Neuronal stem cell (in vitro differentiated cells): Measurements from ENCODE around the gene MEGF8.
A peak's percentile ranks its signal among the peaks of the same experiment; 100 is the strongest.

Source experiments
- DNase-seq: peaks from one replicate; pipeline ENCODE4 v3.0.0-alpha.2; 2013; ENCODE audit warnings: low spot score
- H2AFZ ChIP-seq: one replicate; pipeline ENCODE4 v1.6.1; 2013; ENCODE audit warnings: mild to moderate bottlenecking, low read length, inconsistent platforms
- H2AK5ac ChIP-seq: 2 replicates; pipeline ENCODE4 v1.6.1; 2013; ENCODE audit warnings: low read depth, mild to moderate bottlenecking, inconsistent platforms, low read length, moderate library complexity, mixed read lengths
- H2BK120ac ChIP-seq: 2 replicates; pipeline ENCODE4 v1.6.1; 2013; ENCODE audit warnings: low read depth, mild to moderate bottlenecking, inconsistent platforms, low read length, moderate library complexity, mixed read lengths
- H2BK12ac ChIP-seq: one replicate; pipeline ENCODE4 v1.6.1; 2013; ENCODE audit warnings: low read length, inconsistent platforms
- H2BK15ac ChIP-seq: 2 replicates; pipeline ENCODE4 v1.6.1; 2013; ENCODE audit warnings: mild to moderate bottlenecking, low read length, inconsistent platforms, mixed read lengths
- H2BK5ac ChIP-seq: one replicate; pipeline ENCODE4 v1.6.1; 2013; ENCODE audit warnings: inconsistent platforms, mild to moderate bottlenecking, low read length, moderate library complexity
- H3K14ac ChIP-seq: one replicate; pipeline ENCODE4 v1.6.1; 2013; ENCODE audit warnings: low read length, inconsistent platforms
- H3K18ac ChIP-seq: 2 replicates; pipeline ENCODE4 v1.6.1; 2013; ENCODE audit warnings: low read length, inconsistent platforms
- H3K23ac ChIP-seq: 2 replicates; pipeline ENCODE4 v1.6.1; 2013; ENCODE audit warnings: low read depth, mild to moderate bottlenecking, mixed read lengths, low read length, inconsistent platforms; ENCODE audit not compliant: poor library complexity
- H3K27ac ChIP-seq: replicated peaks from 3 replicates; pipeline ENCODE4 v1.5.1; 2013; ENCODE audit warnings: low read length, inconsistent platforms
- H3K27me3 ChIP-seq, 3 experiments: 2 replicates each; pipeline ENCODE4 v1.6.1; 2013; ENCODE audit warnings: low read length in 3 of 3, mild to moderate bottlenecking in 2 of 3, inconsistent platforms in 1 of 3, low read depth in 1 of 3, mixed read lengths in 1 of 3, moderate library complexity in 1 of 3; ENCODE audit not compliant: control insufficient read depth in 3 of 3, insufficient read depth in 3 of 3
- H3K36me3 ChIP-seq, 2 donors: replicated peaks in 1 of 2; 2 replicates each; pipeline ENCODE4 v1.6.1; 2013; ENCODE audit warnings: low read length in 2 of 2; ENCODE audit not compliant: control insufficient read depth in 2 of 2, insufficient read depth in 2 of 2
- H3K4ac ChIP-seq: 2 replicates; pipeline ENCODE4 v1.6.1; 2013; ENCODE audit warnings: inconsistent platforms, mild to moderate bottlenecking, low read length, moderate library complexity
- H3K4me1 ChIP-seq, 2 donors: 1 replicate in 1 of 2; 2 replicates in 1 of 2; pipeline ENCODE4 v1.6.1; 2013; ENCODE audit warnings: low read length in 2 of 2, low read depth in 1 of 2; ENCODE audit not compliant: control insufficient read depth in 2 of 2, insufficient read depth in 1 of 2
- H3K4me2 ChIP-seq: one replicate; pipeline ENCODE4 v1.6.1; 2013; ENCODE audit warnings: mild to moderate bottlenecking, low read length, inconsistent platforms; ENCODE audit not compliant: insufficient read depth, poor library complexity, severe bottlenecking
- H3K4me3 ChIP-seq, 2 donors: 2 replicates each; pipeline ENCODE4 v1.5.1; 2013; ENCODE audit warnings: low read length in 2 of 2, mild to moderate bottlenecking in 2 of 2, inconsistent platforms in 1 of 2, moderate library complexity in 1 of 2
- H3K79me1 ChIP-seq: one replicate; pipeline ENCODE4 v1.6.1; 2013; ENCODE audit warnings: low read depth, mild to moderate bottlenecking, inconsistent platforms, low read length, moderate library complexity
- H3K9ac ChIP-seq: one replicate; pipeline ENCODE4 v1.6.1; 2013; ENCODE audit warnings: mild to moderate bottlenecking, low read depth, low read length, inconsistent platforms; ENCODE audit not compliant: poor library complexity
- H3K9me3 ChIP-seq, 2 donors: replicated peaks in 1 of 2; 2 replicates each; pipeline versions ENCODE3 to v1.6.1; 2013; ENCODE audit warnings: low read length in 2 of 2, mild to moderate bottlenecking in 2 of 2, inconsistent platforms in 1 of 2, low read depth in 1 of 2, mixed read lengths in 1 of 2, moderate library complexity in 1 of 2; ENCODE audit not compliant: control insufficient read depth in 2 of 2, insufficient read depth in 1 of 2
- H4K8ac ChIP-seq: one replicate; pipeline ENCODE4 v1.6.1; 2013; ENCODE audit warnings: low read depth, mild to moderate bottlenecking, inconsistent platforms, low read length, moderate library complexity
- H4K91ac ChIP-seq: one replicate; pipeline ENCODE4 v1.6.1; 2013; ENCODE audit warnings: low read length, low read depth, mild to moderate bottlenecking, inconsistent platforms; ENCODE audit not compliant: poor library complexity
- WGBS, 2 donors: extraction: QIAGEN DNeasy Blood & Tissue Kit; methylation state at CpG; one replicate each; pipeline ENCODE4 v1.1.7; 2013; ENCODE audit warnings: missing lambda C conversion rate in 2 of 2, mixed read lengths in 1 of 2; ENCODE audit not compliant: insufficient read length in 2 of 2, insufficient replicate concordance in 1 of 2; ENCODE audit errors: extremely low coverage in 2 of 2; 5-methylcytosine and 5-hydroxymethylcytosine counted together

The MEGF8 gene

DNA sequence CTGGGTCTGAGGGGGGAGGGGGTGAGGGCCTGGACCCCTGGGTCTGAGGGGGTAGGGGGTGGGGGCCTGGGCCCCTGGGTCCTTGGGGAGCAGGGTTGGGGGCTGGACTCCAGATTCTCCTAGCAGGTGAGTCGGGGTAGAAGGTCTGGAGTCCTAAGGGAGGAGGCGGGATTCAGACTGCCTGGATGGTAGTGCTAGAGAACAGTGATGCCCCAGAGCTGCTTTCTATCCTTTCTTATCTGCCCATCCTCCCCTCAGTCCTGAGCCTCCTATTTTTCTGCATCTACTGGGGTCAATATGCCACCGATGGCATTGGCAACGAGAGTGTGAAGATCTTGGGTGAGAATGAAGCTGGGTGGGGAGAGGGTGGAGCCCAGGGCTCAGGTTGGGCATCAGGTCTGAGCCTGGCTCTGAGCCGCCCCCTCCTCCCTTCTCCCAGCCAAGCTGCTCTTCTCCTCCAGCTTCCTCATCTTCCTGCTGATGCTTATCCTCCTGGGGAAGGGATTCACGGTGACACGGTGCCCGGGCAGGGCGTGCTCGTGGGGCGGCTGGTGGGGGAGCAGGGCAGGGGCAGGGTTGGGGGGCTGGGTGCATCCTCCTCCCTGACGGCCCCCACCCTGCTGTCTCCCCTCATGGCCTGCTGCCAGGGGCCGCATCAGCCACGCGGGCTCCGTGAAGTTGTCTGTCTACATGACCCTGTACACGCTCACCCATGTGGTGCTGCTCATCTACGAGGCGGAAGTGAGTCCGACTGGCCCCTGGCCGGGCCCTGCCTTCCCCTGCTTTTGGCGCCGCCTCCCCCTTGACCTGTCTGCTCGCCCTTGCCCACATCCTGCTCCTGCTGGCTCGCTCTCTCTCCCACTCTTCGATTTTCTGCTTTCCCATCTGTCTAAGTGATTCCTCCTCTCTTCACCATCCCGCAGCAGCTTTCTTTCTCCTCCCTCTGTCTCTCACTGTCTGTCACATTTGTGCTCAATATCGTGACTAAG is 8.9 kb upstream of the MEGF8 start:
- peak overlapping the region; percentile 56 for H2AFZ ChIP-seq
- DNase-seq = no peak

DNA sequence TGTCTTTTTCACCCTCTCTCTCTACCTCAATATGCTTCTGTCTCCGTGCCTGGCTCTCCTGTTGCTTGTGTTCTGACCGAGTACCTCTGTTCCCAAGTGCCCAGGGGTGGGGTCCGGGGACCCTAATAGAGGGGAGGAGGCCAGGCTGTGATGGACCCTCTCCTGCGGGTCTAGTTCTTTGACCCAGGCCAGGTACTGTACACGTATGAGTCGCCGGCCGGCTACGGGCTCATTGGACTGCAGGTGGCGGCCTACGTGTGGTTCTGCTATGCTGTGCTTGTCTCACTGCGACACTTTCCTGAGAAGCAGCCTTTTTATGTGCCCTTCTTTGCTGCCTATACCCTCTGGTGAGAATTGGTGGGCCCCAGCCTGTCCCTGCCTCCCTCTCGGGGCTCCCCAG is 7.9 kb upstream of the MEGF8 start:
- Histone ChIP-seq H3K9ac (no peak overlapping the region), H2BK120ac (peak overlapping the region; percentile 9), H3K4ac (no peak overlapping the region), H3K9me3 (no peaks in the 10 kb centered on the region), H3K27me3 (peaks cover 0 to 31% (median 3%) of the 10 kb centered on the region in 3 experiments), H2AFZ (no peak overlapping the region), H2AK5ac (no peak overlapping the region), H3K18ac (no peak overlapping the region), H2BK5ac (no peak overlapping the region), H3K36me3 (no peaks in the 10 kb centered on the region), H4K8ac (no peak overlapping the region), H2BK15ac (no peak overlapping the region), H3K23ac (no peak overlapping the region), H2BK12ac (no peak overlapping the region), H3K4me1 (peaks cover 5 to 8% of the 10 kb centered on the region in 2 donors), H4K91ac (no peak overlapping the region), H3K4me3 (no peak overlapping the region), H3K4me2 (no peak overlapping the region), H3K79me1 (no peaks in the 10 kb centered on the region), H3K14ac (no peak overlapping the region), H3K27ac (no peak overlapping the region)
- no peak for DNase-seq
- no CpG with 5 or more reads among the region's 13 CpGs for WGBS, 2 donors

More for the DNA sequence above, 8.9 kb upstream of the MEGF8 start:
- Histone ChIP-seq H3K4me1 (peaks cover 5 to 8% of the 10 kb centered on the region in 2 donors), H3K36me3 (no peaks in the 10 kb centered on the region), H3K4me2 (no peak overlapping the region), H3K4ac (no peak overlapping the region), H2BK5ac (peak overlapping the region; percentile 22), H4K91ac (no peak overlapping the region), H4K8ac (no peak overlapping the region), H2BK12ac (peak overlapping the region; percentile 22), H3K9me3 (no peaks in the 10 kb centered on the region), H3K23ac (peak overlapping the region; percentile 75), H3K18ac (peak overlapping the region; percentile 57), H3K27me3 (peaks cover 0 to 23% (median 0%) of the 10 kb centered on the region in 3 experiments), H3K14ac (no peak overlapping the region), H3K9ac (no peak overlapping the region), H3K79me1 (no peaks in the 10 kb centered on the region), H2AK5ac (peak overlapping the region; percentile 49), H3K4me3 (no peak overlapping the region), H2BK15ac (peak overlapping the region; percentile 81), H2BK120ac (no peak overlapping the region), H3K27ac (no peak overlapping the region)
- no CpG with 5 or more reads among the region's 28 CpGs for WGBS, 2 donors

DNA sequence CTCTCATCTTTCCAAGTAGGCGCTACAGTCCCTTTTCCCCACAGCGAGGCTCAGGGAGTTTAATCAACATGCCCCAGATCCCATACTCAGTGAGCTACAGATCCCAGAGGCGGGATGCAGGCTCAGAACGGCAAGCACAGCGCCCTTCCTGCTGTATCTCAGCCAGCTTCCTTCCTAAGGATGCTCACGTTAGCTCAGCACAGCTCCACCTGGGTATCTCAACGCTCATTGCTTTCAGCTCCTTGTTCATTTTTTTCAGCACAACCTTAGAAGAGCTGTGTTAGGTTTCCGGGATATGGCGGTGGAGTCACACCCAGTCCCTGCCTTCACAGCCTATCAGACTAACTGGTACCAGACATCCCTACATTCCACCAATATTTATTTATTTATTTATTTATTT is 3.1 kb upstream of the MEGF8 start:
- no peak overlapping the region for H4K8ac ChIP-seq
- H3K23ac ChIP-seq = no peak overlapping the region
- H2BK120ac ChIP-seq = no peak overlapping the region
- H3K79me1 ChIP-seq = peaks cover 5% of the 10 kb centered on the region
- H3K27me3 ChIP-seq = peaks cover 4 to 37% (median 14%) of the 10 kb centered on the region in 3 experiments
- no peak overlapping the region for H3K4me3 ChIP-seq
- no peak overlapping the region for H2BK15ac ChIP-seq
- H3K9ac ChIP-seq = no peak overlapping the region
- peak overlapping the region; percentile 12 for H2BK5ac ChIP-seq
- H2BK12ac ChIP-seq = no peak overlapping the region
- no peaks in the 10 kb centered on the region for H3K36me3 ChIP-seq
- H3K4me1 ChIP-seq = peaks cover 1 to 9% of the 10 kb centered on the region in 2 donors
- H3K14ac ChIP-seq = no peak overlapping the region
- no peak overlapping the region for H2AK5ac ChIP-seq
- no CpG with 5 or more reads among the region's 9 CpGs for WGBS, 2 donors
- H3K4ac ChIP-seq = no peak overlapping the region
- no peak overlapping the region for H4K91ac ChIP-seq
- no peak overlapping the region for H3K27ac ChIP-seq
- no peak overlapping the region for H2AFZ ChIP-seq
- no peaks in the 10 kb centered on the region for H3K9me3 ChIP-seq
- no peak overlapping the region for H3K18ac ChIP-seq
- no peak overlapping the region for H3K4me2 ChIP-seq
- no peak for DNase-seq

DNA sequence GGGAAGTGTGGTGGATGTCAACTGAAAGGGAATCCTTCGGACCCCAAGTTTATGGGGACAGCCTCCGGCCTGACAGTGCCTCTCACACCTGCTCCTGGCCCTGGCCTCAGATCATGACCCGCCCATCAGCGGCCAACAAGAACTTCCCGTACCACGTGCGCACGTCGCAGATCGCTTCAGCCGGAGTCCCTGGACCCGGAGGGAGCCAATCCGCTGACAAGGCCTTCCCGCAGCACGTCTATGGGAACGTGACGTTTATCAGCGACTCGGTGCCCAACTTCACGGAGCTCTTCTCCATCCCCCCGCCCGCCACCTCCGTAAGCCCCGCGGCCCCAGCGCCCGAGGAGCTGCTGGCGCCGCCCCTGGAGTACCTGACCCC is 2.0 kb upstream of the MEGF8 start:
- no peak overlapping the region for H3K4ac ChIP-seq
- H2AK5ac ChIP-seq = peak overlapping the region; percentile 23
- H3K36me3 ChIP-seq = no peaks in the 10 kb centered on the region
- H3K4me1 ChIP-seq = peaks cover 3 to 9% of the 10 kb centered on the region in 2 donors
- no peak overlapping the region for H4K91ac ChIP-seq
- H3K27me3 ChIP-seq = peaks cover 4 to 37% (median 14%) of the 10 kb centered on the region in 3 experiments
- no peak overlapping the region for H2BK15ac ChIP-seq
- peak overlapping the region; percentile 90 for H2AFZ ChIP-seq
- no peak for DNase-seq
- H3K79me1 ChIP-seq = peaks cover 5% of the 10 kb centered on the region
- no peak overlapping the region for H3K4me2 ChIP-seq
- H2BK12ac ChIP-seq = no peak overlapping the region
- no peak overlapping the region for H2BK120ac ChIP-seq
- peak overlapping the region; percentile 78 for H3K18ac ChIP-seq
- H3K9ac ChIP-seq = peak overlapping the region; percentile 47
- H3K4me3 ChIP-seq = no peak overlapping the region
- no peak overlapping the region for H3K14ac ChIP-seq
- H3K23ac ChIP-seq = peak overlapping the region; percentile 2
- no peak overlapping the region for H3K27ac ChIP-seq
- WGBS, 2 donors = no CpG with 5 or more reads among the region's 29 CpGs
- H2BK5ac ChIP-seq = no peak overlapping the region
- no peak overlapping the region for H4K8ac ChIP-seq
- H3K9me3 ChIP-seq = no peaks in the 10 kb centered on the region
